GM19035 (cell line): ENCODE data around the gene CCT5.
A peak's percentile ranks its signal among the peaks of the same experiment; 100 is the strongest.

Source experiments
- ATAC-seq: cut with Tn5 transposase; IDR thresholded peaks from one replicate; pipeline ENCODE4 v1.9.1; 2021; ENCODE audit not compliant: unreplicated experiment

CCT5 gene

DNA sequence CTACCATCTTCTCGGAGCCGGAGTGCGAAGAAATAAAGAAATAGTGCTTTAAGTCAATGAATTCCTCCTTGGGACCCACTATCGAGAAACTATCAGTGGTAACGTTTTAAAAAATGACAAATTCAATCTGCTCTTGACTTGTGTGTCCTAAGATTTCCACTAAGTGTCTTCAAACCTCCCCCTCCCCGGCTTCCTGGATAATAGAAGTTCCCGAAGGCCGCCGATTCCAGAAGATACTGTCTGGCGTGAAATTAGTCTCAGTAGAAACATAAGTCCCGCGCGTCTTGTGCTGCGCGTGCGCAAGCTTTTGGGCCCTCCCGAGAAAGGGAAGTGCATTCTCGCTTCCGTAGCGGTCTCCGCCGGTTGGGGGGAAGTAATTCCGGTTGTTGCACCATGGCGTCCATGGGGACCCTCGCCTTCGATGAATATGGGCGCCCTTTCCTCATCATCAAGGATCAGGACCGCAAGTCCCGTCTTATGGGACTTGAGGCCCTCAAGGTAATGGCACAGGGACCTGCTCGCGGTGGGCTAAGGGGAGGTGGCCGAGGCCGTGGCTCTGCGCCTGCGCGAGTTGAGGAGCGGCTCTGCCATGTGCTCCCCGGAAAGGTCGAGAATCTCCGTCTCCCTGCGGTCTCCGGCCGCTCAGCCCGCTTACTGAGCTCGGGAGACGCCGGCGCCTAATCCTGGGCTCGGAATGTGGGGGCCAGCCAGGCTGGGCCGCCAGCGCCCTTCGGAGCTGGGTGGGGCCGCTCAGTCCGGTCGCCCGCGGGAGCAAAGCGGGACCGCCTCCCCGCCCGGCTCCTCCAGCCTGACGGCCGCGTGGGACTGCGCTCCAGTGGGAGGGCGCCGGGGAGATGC lies at the start of gene CCT5:
Gene CCT5, plus strand, starts transcription at position 333 of the 858 bp plus-strand sequence. Its CDS starts 61 bp downstream, at position 394.
- peak; percentile 76 for ATAC-seq

DNA sequence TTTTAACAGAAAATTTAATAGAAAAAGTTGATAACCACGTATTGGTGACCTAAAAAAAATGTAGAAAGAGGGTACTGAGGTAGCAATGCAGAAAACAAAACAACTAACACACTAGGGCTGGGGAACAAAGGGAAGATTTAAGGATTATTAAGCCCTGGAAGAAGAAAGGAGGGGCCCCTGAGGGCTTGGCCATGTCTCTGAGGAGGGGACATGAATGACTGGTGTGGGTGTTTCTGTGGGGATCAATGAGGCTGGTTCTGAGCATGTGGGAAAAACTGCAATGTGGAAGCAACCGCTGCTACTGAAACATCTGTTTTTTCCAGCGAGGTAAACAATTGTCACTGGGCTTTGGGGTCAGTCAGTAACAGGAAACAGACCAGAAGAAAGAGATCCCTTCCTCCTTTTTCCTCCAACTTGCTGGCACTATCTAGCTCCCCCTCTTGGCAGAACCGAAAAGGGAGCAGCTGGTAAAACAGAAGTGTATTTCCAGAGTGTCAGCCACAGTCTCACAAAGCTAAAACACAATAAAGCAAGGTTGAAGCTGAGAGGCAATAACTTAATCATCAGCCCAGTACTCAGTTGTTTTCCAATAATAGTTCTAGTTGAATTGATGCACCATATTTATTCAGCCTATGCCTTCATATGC lies 48.7 kb upstream of the CCT5 start:
- no peak for ATAC-seq

DNA sequence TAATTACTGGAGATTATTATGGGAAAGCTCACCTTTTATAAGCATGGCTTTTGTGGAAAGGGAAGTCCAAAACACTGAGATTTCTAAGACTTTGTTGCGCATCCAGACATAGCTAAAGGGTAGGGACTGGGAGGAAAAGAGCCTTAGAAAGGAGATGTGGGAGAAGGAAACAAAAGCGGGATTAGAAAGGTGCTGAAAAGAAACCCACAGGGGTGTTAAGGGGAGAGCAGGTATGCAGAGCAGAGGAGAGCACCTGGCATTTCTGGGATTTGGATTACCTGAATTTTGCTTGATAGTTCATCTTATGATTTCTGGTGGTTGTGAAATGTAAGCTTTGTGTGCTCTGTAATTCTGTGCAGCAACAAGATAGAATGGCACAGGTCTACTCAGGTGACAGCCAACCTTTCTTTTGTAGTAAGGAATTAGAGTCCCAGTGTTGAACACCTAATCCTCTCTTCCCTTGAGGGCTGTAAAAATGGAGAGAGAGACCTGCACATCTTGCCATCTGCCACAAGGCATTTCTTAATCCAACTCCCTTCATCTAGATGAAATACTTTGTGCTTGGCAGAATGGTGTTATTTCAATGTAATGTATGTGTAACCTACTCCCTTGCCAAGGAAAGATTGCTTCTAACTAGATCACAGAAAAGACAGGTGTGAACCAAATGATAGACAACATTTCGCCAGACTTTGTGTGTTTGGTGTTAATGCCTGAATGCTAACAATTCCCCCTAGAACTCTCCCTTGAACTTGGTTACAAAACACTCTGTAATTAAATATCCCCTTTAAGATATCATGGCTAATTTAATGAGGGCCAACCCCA lies 47.8 kb upstream of the CCT5 start:
- ATAC-seq, result no peak

DNA sequence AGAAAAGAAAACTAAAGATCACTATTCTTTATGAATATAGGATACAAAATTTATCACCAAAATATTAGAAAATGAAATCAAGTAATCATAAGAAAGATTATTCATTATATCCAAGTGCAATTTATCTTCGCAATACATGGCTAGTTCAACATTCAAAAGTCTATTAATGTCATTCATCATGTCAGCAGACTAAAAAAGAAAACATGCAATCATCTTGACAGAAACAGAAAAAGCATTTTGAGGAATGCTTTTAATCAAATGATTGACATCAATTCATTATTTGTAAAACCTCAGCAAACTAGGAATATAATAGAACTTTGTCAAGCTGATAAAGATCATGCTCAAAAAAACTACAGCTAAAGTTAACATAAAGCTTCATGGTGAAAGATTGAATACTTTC lies 41.1 kb upstream of the CCT5 start:
- no peak for ATAC-seq

DNA sequence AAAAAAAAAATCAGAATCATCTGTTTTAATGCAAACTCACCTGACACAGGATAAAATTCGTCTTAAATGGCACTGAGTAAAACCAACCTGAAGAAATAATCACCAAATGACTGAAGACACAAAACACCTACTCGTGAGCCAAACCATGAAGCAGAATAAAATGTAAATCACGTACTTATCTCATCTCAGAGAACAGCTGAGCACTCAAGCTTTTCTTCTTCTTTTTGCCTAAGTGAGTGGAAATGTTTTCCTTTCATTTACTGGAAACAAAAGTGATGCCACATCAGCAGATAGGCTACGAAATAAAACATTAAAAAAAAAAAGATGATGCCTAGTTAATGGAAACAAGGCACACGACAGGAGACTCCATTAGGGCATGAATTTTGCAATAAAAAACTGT lies 36.8 kb upstream of the CCT5 start:
- ATAC-seq, result no peak

DNA sequence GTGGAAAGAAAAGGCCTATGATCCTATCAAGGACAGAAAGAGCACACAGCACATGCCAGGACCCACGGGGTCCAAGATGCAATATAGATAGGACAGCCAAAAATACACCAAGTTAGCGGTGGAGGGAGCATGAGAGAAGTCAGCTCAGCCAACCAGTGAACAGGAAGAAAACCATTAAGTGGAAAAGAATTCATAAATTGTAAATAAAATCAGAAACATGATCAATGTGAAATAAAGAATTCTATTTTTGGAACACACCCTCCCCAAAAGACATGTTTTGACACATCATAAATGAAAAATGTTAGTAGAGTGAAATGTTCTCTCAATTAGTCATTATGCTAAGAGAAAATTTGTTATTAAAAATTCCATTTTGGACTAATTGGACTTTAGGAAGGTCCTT lies 36.0 kb upstream of the CCT5 start:
- ATAC-seq, result no peak

DNA sequence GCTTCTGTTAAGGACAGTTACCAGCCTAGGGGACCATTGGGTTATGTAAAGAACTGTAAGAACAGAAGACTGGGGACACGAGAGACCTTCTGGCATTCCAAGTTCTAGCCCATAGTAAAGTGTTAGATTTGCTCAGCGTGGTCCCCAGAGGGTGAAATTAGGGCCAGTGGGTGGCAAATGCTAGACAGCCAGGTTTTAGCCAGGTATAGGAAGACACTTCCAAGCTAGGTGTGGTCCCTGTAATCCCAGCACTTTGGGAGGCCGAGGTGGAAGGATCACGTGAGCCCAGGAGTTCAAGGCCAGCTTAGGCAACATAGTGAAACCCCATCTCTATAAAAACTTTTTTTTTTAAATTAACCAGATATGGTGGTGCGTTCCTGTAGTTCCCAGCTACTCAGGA lies 34.7 kb upstream of the CCT5 start:
- ATAC-seq, result no peak

DNA sequence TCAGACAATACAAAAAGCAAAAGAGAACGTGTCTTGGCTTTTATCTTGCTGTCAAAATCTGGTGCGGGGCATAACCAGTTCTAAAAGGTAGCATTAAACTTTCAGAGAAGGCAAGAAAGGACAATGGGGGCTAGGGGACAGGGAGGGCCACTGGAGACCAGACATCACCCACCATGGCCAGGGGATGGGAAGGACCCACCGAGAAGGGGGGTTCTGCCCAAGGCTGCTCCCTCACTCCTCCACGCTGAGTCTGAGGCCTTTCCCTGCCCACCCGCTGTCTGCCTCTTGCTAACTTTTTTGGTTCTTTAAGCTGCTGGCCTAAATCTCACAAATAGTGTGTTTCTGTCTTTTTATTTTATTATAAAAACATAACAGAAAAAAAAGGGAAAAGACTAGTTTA lies 34.0 kb upstream of the CCT5 start:
- ATAC-seq, result no peak

DNA sequence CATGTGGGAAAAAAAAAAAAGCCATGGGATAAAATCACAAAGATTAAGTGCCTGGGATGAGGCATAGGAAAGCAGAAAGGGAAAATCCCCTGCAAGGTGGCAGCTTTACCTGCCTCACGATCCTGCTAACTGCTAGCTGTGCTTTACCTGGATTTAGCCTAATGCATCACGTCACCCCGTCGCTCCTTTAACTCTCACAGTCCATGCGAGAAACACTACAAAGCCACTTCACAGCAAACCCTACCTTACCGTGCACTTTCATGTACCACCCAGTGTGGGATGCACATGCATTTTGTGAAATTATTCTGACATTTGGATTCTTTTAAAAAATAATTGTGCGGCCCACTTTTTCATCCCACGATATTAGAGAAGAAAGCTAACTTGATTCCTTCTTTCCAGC lies 31.4 kb upstream of the CCT5 start:
- no peak for ATAC-seq

DNA sequence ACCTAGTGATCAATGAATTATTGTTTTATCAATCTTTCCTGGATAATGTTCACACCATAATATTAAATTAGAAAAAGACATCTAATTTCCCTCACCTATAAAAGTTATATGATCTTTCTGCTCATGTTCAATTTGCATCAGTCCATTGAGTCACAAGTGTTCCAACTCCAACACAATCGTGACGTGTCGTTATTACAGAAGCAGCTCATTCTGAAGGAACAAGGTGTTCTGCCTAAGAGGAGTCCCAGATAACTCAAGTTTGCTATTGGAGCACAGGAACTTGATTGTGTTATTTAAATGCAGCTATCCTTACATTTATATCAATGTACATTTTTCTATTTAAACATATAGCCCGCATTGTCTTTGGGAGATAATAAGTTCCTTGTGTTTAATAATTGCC lies 31.0 kb upstream of the CCT5 start:
- ATAC-seq, result no peak

DNA sequence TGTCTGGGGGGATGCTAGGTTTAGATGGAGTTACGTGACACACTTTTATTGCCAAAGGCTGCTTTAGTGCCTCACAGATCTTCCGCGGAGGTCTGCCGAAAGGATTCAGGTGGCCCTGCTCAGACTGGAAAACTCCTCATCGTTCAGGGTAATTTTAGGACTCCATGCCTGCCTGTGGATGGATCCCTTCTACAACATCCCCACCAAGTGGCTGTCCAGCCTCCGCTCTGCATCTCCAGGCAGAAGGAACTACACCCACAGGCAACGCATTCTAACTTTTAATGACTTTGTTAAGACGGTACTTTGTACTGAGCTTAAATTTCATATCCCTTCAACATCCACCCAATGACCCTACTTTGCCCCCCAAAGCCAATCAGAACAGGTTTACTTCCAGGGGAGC lies 29.8 kb upstream of the CCT5 start:
- ATAC-seq, result no peak

DNA sequence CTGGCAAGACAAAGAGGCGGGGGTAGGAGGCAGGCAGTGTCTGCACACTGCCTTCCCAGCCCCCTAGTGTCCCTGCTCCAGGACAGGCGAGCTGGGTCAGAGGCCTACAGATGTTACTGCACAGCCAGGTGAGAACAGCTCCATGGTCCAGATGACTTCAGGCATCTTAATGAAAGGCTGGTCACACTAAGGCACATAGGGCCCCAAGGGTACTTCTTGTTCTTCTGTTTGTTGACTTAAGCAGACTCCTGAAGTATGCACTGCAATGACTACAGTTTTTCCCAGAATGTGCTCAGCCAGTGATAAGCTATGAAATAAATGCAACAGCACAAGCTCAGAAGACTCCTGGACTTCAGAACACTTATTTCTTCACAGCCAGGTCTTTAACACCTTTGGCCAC lies 27.8 kb upstream of the CCT5 start:
- no peak for ATAC-seq

DNA sequence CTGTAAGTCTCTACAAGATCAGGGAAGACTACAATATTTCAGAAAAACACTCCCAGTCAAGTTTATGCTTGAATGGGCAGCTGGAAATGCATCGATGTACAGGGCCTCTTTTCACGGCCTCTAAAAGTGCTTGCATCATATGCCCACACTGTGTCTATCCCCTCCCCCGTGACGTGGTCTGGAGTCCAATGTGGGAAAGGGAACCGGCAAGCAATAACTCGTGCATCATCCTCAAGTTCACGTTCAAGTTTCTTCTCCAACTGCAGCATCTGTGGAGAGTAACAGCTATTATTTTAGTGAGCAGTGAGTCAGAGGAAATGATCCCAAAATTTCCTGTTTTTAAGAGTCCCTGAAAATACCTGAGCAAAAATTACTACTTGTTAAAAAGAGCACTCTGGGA lies 22.7 kb upstream of the CCT5 start:
- no peak for ATAC-seq

DNA sequence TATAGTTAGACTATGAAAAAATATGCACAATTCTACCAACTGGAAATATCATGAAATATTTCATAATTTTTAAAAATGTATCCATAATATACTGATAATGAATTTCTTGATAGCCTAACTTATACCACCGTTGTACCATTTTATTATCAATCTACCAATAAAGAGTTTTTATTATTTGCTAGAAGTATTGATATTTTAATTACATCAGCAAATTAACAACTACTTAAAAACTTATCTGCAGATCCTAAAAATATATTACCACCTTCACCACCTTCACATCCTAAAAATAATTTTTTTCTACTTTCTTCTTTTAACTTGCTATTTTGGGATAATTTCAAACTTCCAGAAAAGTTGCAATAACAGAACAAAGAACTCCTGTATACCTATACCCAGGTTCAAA lies 21.8 kb upstream of the CCT5 start:
- no peak for ATAC-seq

DNA sequence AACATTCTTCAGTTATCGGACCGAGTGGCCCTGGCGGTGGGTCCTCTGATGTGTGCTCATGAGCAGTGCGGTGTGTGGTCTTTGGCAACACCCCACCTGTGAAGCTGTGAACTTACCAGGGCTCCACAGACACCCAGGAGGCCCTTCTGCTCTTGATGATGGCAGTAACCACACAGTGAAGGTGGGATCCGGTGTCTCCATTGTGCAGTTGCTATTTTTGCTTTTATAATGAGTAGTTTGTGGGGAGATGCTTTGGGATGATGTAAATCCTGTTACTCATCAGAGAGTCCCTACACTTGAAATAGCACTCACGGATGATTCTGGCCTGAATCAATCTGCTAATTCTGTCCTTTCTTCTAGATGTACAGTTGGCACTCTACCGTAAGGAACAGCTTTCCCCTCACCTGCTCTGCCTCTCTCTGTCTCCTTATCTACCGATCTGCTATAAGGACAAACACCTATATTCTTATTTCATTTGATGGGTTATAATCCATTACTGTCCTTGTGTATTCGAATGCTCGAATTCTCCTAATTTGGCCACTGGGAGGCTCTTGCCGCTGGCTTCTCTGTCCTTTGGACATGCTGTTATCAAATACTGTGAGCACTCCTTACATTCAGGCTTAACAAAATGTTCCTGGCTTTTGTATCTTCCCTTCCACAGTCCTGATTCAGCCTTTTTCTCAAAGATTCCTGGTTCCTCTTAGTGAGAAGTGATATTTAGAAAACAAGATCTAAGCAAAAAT lies 20.6 kb upstream of the CCT5 start:
- no peak for ATAC-seq

DNA sequence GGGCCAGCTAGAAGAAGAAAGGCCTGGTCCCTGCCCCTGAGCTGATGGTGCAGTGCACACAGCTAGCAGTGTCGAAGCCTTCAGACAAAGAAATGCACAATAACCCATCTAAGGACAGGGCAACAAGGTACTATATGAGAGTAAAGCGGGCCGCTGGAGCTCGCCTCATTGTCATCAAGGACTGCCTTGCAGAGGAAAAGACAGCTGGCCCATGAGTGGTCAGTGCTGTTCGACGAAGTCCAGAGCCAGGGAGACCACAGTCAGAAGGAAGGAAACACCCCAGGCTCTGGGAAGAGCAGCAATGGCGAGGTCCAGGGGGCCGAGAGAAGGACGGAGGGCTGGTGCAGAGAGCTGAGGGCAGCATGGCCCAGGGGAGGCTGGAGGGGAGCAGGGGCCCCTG lies 17.7 kb upstream of the CCT5 start:
- ATAC-seq, result no peak

DNA sequence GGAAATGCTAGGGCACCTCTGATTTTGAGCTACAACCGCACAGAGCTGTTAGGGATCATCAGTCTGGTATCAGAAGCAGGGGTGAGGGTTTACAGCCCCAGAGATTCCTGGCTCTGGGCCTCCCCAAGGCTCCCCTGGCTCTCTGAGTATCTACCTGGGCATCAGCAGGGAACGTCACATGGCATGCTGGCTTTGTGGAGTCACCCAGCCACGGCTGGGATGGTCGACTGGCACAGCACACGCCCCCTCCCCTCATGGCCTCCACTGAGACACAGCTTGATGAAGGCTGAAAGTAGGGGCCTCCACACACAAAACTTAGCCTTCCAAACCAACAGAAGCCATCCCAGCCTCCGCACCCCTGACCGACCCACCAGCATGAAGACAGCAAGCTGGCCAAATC lies 17.1 kb upstream of the CCT5 start:
- no peak for ATAC-seq

DNA sequence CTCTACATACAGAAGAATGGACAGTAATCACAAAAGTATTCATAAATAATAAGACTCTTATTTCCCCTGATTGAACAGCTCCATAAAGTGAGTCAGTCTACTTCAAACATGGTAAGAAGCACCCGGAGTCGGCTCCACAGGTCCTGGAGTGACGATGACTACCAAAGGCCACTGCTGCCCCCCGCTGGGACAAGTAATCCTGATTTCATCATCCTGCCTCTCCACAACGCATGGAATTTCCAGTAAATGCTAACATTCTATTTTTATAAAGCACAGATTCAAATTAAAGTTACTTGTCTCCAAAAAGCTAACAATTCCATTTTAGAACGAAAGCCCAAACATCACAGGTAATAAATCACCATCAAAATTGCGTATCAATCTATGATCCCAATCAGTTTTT lies 16.6 kb upstream of the CCT5 start:
- ATAC-seq, result no peak

DNA sequence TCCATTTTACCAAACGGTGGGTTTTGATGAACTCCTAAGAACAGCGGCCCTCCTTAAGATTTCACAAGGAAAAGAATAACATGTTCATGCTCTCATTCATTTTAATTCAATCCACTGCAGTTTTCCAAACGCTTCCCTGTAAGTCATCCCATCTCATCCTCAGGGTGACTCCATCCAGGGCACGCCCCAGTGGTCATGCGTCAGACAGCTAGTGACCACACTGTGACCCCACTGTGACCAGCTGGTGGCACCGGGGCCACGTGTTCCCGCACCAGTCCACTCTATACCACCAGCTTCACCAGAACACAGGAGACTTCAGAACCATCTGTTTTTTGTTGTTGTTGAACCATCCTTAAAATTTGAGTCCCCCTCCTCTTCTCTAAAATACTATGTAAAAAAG lies 14.7 kb upstream of the CCT5 start:
- no peak for ATAC-seq

DNA sequence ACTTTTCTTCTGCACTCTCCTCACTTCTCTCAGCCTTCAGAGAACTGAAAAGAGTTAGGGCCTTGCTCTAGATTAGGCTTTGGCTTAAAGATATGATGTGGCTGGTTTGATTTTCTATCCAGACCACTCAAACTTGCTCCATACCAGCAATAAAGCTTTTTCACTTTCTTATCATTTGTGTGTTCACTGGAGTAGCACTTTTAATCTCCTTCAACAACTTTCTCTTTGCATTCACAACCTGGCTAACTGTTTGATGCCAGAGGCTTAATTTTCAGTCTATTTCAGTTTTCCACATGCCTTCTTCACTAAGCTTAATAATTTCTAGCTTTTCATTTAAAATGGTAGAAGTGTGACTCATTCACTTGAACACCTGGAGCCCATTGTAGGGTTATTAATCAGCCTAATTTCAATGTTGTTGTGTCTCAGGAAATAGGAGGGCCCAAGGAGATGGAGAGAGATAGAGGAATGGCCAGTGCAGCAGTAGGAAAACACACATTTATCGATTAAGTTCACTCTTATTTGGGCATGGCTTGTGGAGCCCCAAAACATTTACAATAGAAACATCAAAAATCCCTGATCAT lies 6.3 kb upstream of the CCT5 start:
- no peak for ATAC-seq
